K562 (cell line): ENCODE results near the gene PNMT. TPM values are rescaled to one million over a fixed set of nuclear protein-coding genes. Genes with fewer than 3 reads are reported as not detected.

ENCODE experiments used
- ATAC-seq: fragments of 200-7000 bp; cut with Tn5 transposase; 3 replicates; pipeline ENCODE4 v1.9.1; 2020; ENCODE audit warnings: moderate library complexity
- BruUV-seq: library from RNA; stranded (reverse); fragments of 400-500 nt; replicated peaks from 2 replicates; lab custom pipeline; 2021; lab: Mats Ljungman, UMichigan
- CTCF ChIA-PET: fragments of 300-600 bp; formaldehyde crosslinking; extraction: SDS; loops from one replicate; lab custom pipeline; 2021; ENCODE audit warnings: low intra/inter-chr PET ratio; lab: Yijun Ruan, JAX
- POLR2A ChIA-PET: fragments of 300-600, 350-650 bp; sonication (Branson Sonifier 250); formaldehyde crosslinking; extraction: SDS; loops from one replicate; lab custom pipeline; 2021; ENCODE audit warnings: antibody characterized with exemption, inconsistent platforms; lab: Yijun Ruan, JAX
- DNase-seq, 4 experiments: peaks; one replicate each; pipeline versions ENCODE4 v3.0.0 to v3.0.0-alpha.2; 2011 to 2018; ENCODE audit warnings: low spot score in 3 of 4, mixed read lengths in 3 of 4; ENCODE audit errors: extremely low read depth in 1 of 4
- FAIRE-seq: peaks from 2 replicates; lab custom pipeline; 2011; peaks lifted over from hg19 to GRCh38; lab: Jason Lieb, UNC
- H2AFZ ChIP-seq: 2 replicates; pipeline ENCODE4 v1.6.0; 2011; ENCODE audit warnings: low read depth, low read length, control low read depth, inconsistent platforms
- H3K27ac ChIP-seq: fragments of 200-600 bp; 3 replicates; pipeline ENCODE4 v1.8.0; 2011; ENCODE audit warnings: low read depth, mild to moderate bottlenecking, control low read depth, inconsistent platforms, low read length, moderate library complexity, mixed read lengths; ENCODE audit errors: extremely low read depth
- H3K27me3 ChIP-seq, 2 experiments: fragments of 300-600 bp in 1 of 2; 2 replicates in 1 of 2; 3 replicates in 1 of 2; pipeline versions ENCODE4 v1.6.0 to v1.8.0; 2011; ENCODE audit warnings: inconsistent platforms in 2 of 2, low read length in 2 of 2, mild to moderate bottlenecking in 1 of 2, mixed read lengths in 1 of 2, moderate library complexity in 1 of 2; ENCODE audit not compliant: control insufficient read depth in 2 of 2, insufficient read depth in 2 of 2
- H3K36me3 ChIP-seq: fragments of 300-600 bp; 3 replicates; pipeline ENCODE4 v1.8.0; 2011; ENCODE audit warnings: mild to moderate bottlenecking, low read length, inconsistent platforms; ENCODE audit not compliant: control insufficient read depth, insufficient read depth
- H3K4me1 ChIP-seq, 2 experiments: fragments of 200-600 bp in 1 of 2; replicated peaks in 1 of 2; 2 replicates in 1 of 2; 3 replicates in 1 of 2; pipeline versions ENCODE4 v1.5.1 to v1.8.0; 2011; ENCODE audit warnings: inconsistent platforms in 2 of 2, low read length in 2 of 2, mild to moderate bottlenecking in 1 of 2, mixed read lengths in 1 of 2, moderate library complexity in 1 of 2; ENCODE audit not compliant: control insufficient read depth in 2 of 2, insufficient read depth in 2 of 2
- H3K4me2 ChIP-seq: 2 replicates; pipeline ENCODE4 v1.6.1; 2011; ENCODE audit warnings: low read length, control low read depth, inconsistent platforms, mixed read lengths; ENCODE audit not compliant: insufficient read depth
- H3K4me3 ChIP-seq: fragments of 200-600 bp; sonication (generic), shearing (Covaris generic); 2 replicates; pipeline ENCODE4 v1.5.1; 2016; ENCODE audit warnings: control low read depth, inconsistent platforms
- H3K79me2 ChIP-seq: fragments of 200-600 bp; 3 replicates; pipeline ENCODE4 v1.8.0; 2011; ENCODE audit warnings: low read length, inconsistent platforms; ENCODE audit not compliant: control insufficient read depth, insufficient read depth
- H3K9ac ChIP-seq, 2 experiments: 2 replicates each; pipeline versions ENCODE4 v1.6.0 to v1.6.1; 2011; ENCODE audit warnings: low read depth in 2 of 2, low read length in 2 of 2, control low read depth in 1 of 2, inconsistent platforms in 1 of 2, mild to moderate bottlenecking in 1 of 2, mixed read lengths in 1 of 2; ENCODE audit not compliant: insufficient read depth in 1 of 2
- H3K9me1 ChIP-seq: one replicate; pipeline ENCODE4 v1.6.0; 2011; ENCODE audit warnings: inconsistent platforms, mild to moderate bottlenecking, low read length, moderate library complexity; ENCODE audit not compliant: control insufficient read depth, insufficient read depth
- H3K9me3 ChIP-seq: replicated peaks from 2 replicates; pipeline ENCODE4 v1.5.1; 2011; ENCODE audit warnings: low read depth, low read length, inconsistent platforms; ENCODE audit not compliant: control insufficient read depth, insufficient read depth
- H4K20me1 ChIP-seq: replicated peaks from 2 replicates; pipeline ENCODE4 v1.6.1; 2011; ENCODE audit warnings: low read length, inconsistent platforms, mixed read lengths; ENCODE audit not compliant: control insufficient read depth, insufficient read depth
- AFF4 ChIP-seq: sonication (generic); formaldehyde crosslinking; IDR thresholded peaks from 2 replicates; pipeline ENCODE4 v1.8.0; 2023; ENCODE audit warnings: mild to moderate bottlenecking, missing genetic modification reagents
- CREM ChIP-seq: IDR thresholded peaks from 2 replicates; pipeline ENCODE4 v1.6.1; 2014; ENCODE audit warnings: antibody characterized with exemption, low read depth
- KDM5B ChIP-seq: fragments of 200-600 bp; sonication (generic); IDR thresholded peaks from 2 replicates; pipeline ENCODE4 v1.6.1; 2012; ENCODE audit warnings: low read depth, mild to moderate bottlenecking, moderate library complexity, low read length, control low read depth, inconsistent platforms; ENCODE audit not compliant: insufficient replicate concordance
- SMC3 ChIP-seq: conservative IDR thresholded peaks from 2 replicates; pipeline ENCODE4 v1.6.1; 2011; ENCODE audit warnings: low read depth, low read length, improper control_type of control experiment; ENCODE audit not compliant: insufficient read depth
- TAF1 ChIP-seq: IDR thresholded peaks from 2 replicates; pipeline ENCODE4 v1.6.1; 2011; ENCODE audit warnings: mild to moderate bottlenecking, low read length, moderate library complexity; ENCODE audit not compliant: insufficient read depth, control insufficient read depth, severe bottlenecking; ENCODE audit errors: extremely low read depth
- ZBTB1 ChIP-seq: sonication (generic); formaldehyde crosslinking; IDR thresholded peaks from 2 replicates; pipeline ENCODE4 v1.8.1; 2023; ENCODE audit warnings: missing genetic modification reagents, low read depth, mild to moderate bottlenecking, borderline replicate concordance
- ZNF121 ChIP-seq: sonication (generic); formaldehyde crosslinking; conservative IDR thresholded peaks from 2 replicates; pipeline ENCODE4 v1.8.0; 2022; ENCODE audit warnings: missing genetic modification reagents
- ZNF165 ChIP-seq: fragments of 250-450 bp; sonication (Bioruptor Pico); IDR thresholded peaks from 2 replicates; pipeline ENCODE4 v1.4.0; 2020; ENCODE audit warnings: borderline replicate concordance
- ZNF3 ChIP-seq: fragments of 250-450 bp; sonication (Bioruptor Pico); IDR thresholded peaks from 2 replicates; pipeline ENCODE4 v1.5.0; 2021; ENCODE audit warnings: mild to moderate bottlenecking, moderate library complexity
- ZNF511 ChIP-seq: sonication (generic); formaldehyde crosslinking; IDR thresholded peaks from 2 replicates; pipeline ENCODE4 v1.8.0; 2022; ENCODE audit warnings: mild to moderate bottlenecking, missing genetic modification reagents
- WGBS: fragments of 100-300 bp; shearing (Covaris generic); methylation state at CpG from one replicate; pipeline ENCODE4 v1.1.6; 2016; ENCODE audit warnings: low coverage, mixed read lengths; ENCODE audit not compliant: insufficient coverage; ENCODE audit errors: missing lambda C conversion rate; 5-methylcytosine and 5-hydroxymethylcytosine counted together
- in situ Hi-C: fragments of 300-500 bp; cut with MboI; formaldehyde crosslinking; loops from 4 replicates; pipeline ENCODE4 v1.15.0; 2018; ENCODE audit warnings: inconsistent platforms, mixed read lengths
- intact Hi-C: fragments of 100-400 bp; cut with micrococcal nuclease; formaldehyde crosslinking; loops from 2 replicates; pipeline ENCODE4 v1.14.2; 2022
- polyA plus RNA-seq, 8 experiments: library from polyadenylated mRNA; depleted of rRNA in 4 of 8; stranded (reverse) in 5 of 8; unstranded in 3 of 8; fragments of >200 nt; fragmentation: Nextera tagmentation in 2 of 8; fragmentation: Illumina TruSeq in 1 of 8; extraction: Ambion mirVana in 2 of 8; extraction: Trizol in 1 of 8; gene quantifications; 2 replicates each; pipeline versions ENCODE4 v1.2.1 to v1.2.3, GENCODE V29; 2011 to 2014; ENCODE audit warnings: inconsistent platforms in 1 of 8, missing spikeins in 1 of 8
- total RNA-seq, 7 experiments: library from RNA; depleted of rRNA in 6 of 7; stranded (reverse); fragments of >200 nt in 6 of 7; fragmentation: Illumina TruSeq in 2 of 7; extraction: Trizol in 2 of 7; gene quantifications; 2 replicates each; pipeline versions ENCODE4 v1.2.1 to v1.2.3, GENCODE V29; 2011 to 2021; ENCODE audit warnings: low replicate concordance in 1 of 7

PNMT gene
- total and polyA plus RNA-seq, 9 of the 15 experiments (the other 6 are each of a cell fraction or from before 2014, with no cell fraction given), result 0.55 to 18.1 (median 5.8) TPM

- ChIA-PET CTCF (no interaction called here), POLR2A (interaction anchor here (1.0 kb wide), 1 partner anchor 8 kb away, joined by 3 read pairs; no protein-coding TSS in a partner anchor)
- intact Hi-C loops (loop anchor here (5.0 kb wide), 1 partner anchor 48 kb away; the partner anchor contains the start of gene MIEN1), in situ Hi-C loops (no loop called here)
- DNase-seq (no peak), FAIRE-seq (no peak), ATAC-seq (no peak)
- BruUV-seq, result no TSS peak
- 92% methylated on average over 11 of the region's 12 CpGs for WGBS
- Histone ChIP-seq H3K4me3 (no peak overlapping the region), H4K20me1 (no peaks in the 10 kb centered on the region), H3K9me3 (no peaks in the 10 kb centered on the region), H3K9me1 (no peaks in the 10 kb centered on the region), H3K9ac (peak overlapping the region in 1 of 2 experiments; percentile 71; a peak in 2 of 4 replicates), H3K36me3 (no peaks in the 10 kb centered on the region), H3K4me2 (no peak overlapping the region), H3K27me3 (no peaks in the 10 kb centered on the region), H3K27ac (no peak overlapping the region), H3K79me2 (peaks cover 7% of the 10 kb centered on the region; the same call in 2 of the 3 replicates), H2AFZ (no peak overlapping the region), H3K4me1 (peaks cover 20 to 21% of the 10 kb centered on the region in 2 experiments; a peak in 4 of 5 replicates)
- TF ChIP-seq ZNF165 (CRISPR knock-in tag) (no peak), ZNF511 (CRISPR knock-in tag) (no peak), ZNF3 (CRISPR knock-in tag) (no peak), ZBTB1 (CRISPR knock-in tag) (no peak), CREM (no peak), AFF4 (no peak), ZNF121 (CRISPR knock-in tag) (no peak), SMC3 (no peak), TAF1 (no peak), KDM5B (no peak)
These were observed 16.3 kb downstream of the PNMT start for GRCh38 chr17:39684369-39685192.
